K562 (cell line): Measurements from ENCODE around the gene PRPSAP1. TPM values are rescaled to one million over a fixed set of nuclear protein-coding genes. Genes with fewer than 3 reads are reported as not detected.
A peak's percentile ranks its signal among the peaks of the same experiment; 100 is the strongest.

Source experiments
- MED1 ChIP-seq: sonication (generic); formaldehyde crosslinking; IDR thresholded peaks from 2 replicates; pipeline ENCODE4 v1.8.1; 2023; ENCODE audit warnings: missing genetic modification reagents, borderline replicate concordance
- MEIS2 ChIP-seq: fragments of 450-650 bp; IDR thresholded peaks from 2 replicates; pipeline ENCODE4 v1.6.1; 2014; ENCODE audit warnings: mild to moderate bottlenecking; ENCODE audit not compliant: partially characterized antibody
- MTA1 ChIP-seq: fragments of 450-650 bp; IDR thresholded peaks from 2 replicates; pipeline ENCODE4 v1.6.1; 2017; ENCODE audit warnings: borderline replicate concordance
- NELFE ChIP-seq: IDR thresholded peaks from 2 replicates; pipeline ENCODE4 v1.6.1; 2011; ENCODE audit warnings: mild to moderate bottlenecking; ENCODE audit not compliant: insufficient read depth, insufficient read length
- RBM25 ChIP-seq: fragments of 200-400 bp; formaldehyde crosslinking; IDR thresholded peaks from 2 replicates; pipeline ENCODE4 v1.6.1; 2018; ENCODE audit warnings: low read length, low read depth, moderate library complexity; ENCODE audit not compliant: severe bottlenecking
- RBM39 ChIP-seq: fragments of 200-400 bp; formaldehyde crosslinking; optimal IDR thresholded peaks from 2 replicates; pipeline ENCODE3; 2018; ENCODE audit warnings: low read depth, low read length
- RFX5 ChIP-seq: IDR thresholded peaks from 2 replicates; pipeline ENCODE4 v1.6.1; 2011; ENCODE audit warnings: low read depth, mild to moderate bottlenecking, improper control_type of control experiment, low read length
- RREB1 ChIP-seq: fragments of 250-450 bp; sonication (Bioruptor Pico); IDR thresholded peaks from 2 replicates; pipeline ENCODE4 v1.4.0; 2020
- SREBF2 ChIP-seq: sonication (generic); formaldehyde crosslinking; IDR thresholded peaks from 2 replicates; pipeline ENCODE4 v1.4.0; 2020; ENCODE audit warnings: mild to moderate bottlenecking, missing genetic modification reagents
- STAG1 ChIP-seq: sonication (generic); formaldehyde crosslinking; IDR thresholded peaks from 2 replicates; pipeline ENCODE4 v1.5.0; 2020; ENCODE audit warnings: missing genetic modification reagents, borderline replicate concordance
- TEAD2 ChIP-seq: fragments of 450-650 bp; IDR thresholded peaks from 2 replicates; pipeline ENCODE4 v1.6.1; 2016; ENCODE audit warnings: missing genetic modification characterization, control low read depth, missing compliant biosample characterization
- TOE1 ChIP-seq, 2 experiments: fragments of 450-650 bp in 1 of 2; sonication (generic) in 1 of 2; formaldehyde crosslinking in 1 of 2; IDR thresholded peaks; 2 replicates each; pipeline versions ENCODE4 v1.7.1 to v1.8.0; 2016 to 2022; ENCODE audit warnings: borderline replicate concordance in 2 of 2, mild to moderate bottlenecking in 2 of 2, antibody characterized with exemption in 1 of 2, inconsistent platforms in 1 of 2, low read depth in 1 of 2, missing genetic modification reagents in 1 of 2, moderate library complexity in 1 of 2
- TRIM28 ChIP-seq: fragments of 450-650 bp; IDR thresholded peaks from 2 replicates; pipeline ENCODE4 v1.6.1; 2017
- U2AF2 ChIP-seq: fragments of 200-400 bp; formaldehyde crosslinking; optimal IDR thresholded peaks from 2 replicates; pipeline ENCODE3; 2017; ENCODE audit warnings: low read depth, mild to moderate bottlenecking, low read length
- ZBTB1 ChIP-seq: sonication (generic); formaldehyde crosslinking; IDR thresholded peaks from 2 replicates; pipeline ENCODE4 v1.8.1; 2023; ENCODE audit warnings: missing genetic modification reagents, low read depth, mild to moderate bottlenecking, borderline replicate concordance
- ZBTB5 ChIP-seq: fragments of 450-650 bp; IDR thresholded peaks from 2 replicates; pipeline ENCODE4 v1.6.1; 2017; ENCODE audit warnings: antibody characterized with exemption
- ZNF140 ChIP-seq: fragments of 250-450 bp; sonication (Bioruptor Pico); IDR thresholded peaks from 2 replicates; pipeline ENCODE4 v1.8.0; 2021; ENCODE audit warnings: moderate library complexity, mild to moderate bottlenecking, inconsistent platforms
- ZNF143 ChIP-seq: sonication (generic); formaldehyde crosslinking; IDR thresholded peaks from 2 replicates; pipeline ENCODE4 v1.9.0; 2022; ENCODE audit warnings: mild to moderate bottlenecking, missing genetic modification reagents
- ZNF165 ChIP-seq: fragments of 250-450 bp; sonication (Bioruptor Pico); IDR thresholded peaks from 2 replicates; pipeline ENCODE4 v1.4.0; 2020; ENCODE audit warnings: borderline replicate concordance
- ZNF584 ChIP-seq: fragments of 200-800 bp; sonication (Bioruptor generic); IDR thresholded peaks from 2 replicates; pipeline ENCODE4 v1.6.1; 2016; ENCODE audit warnings: low read depth, mild to moderate bottlenecking, missing genetic modification characterization, missing compliant biosample characterization
- ZNF77 ChIP-seq: fragments of 250-450 bp; sonication (Bioruptor Pico); IDR thresholded peaks from 2 replicates; pipeline ENCODE4 v1.5.0; 2020
- polyA plus RNA-seq, 8 experiments: library from polyadenylated mRNA; depleted of rRNA in 4 of 8; stranded (reverse) in 5 of 8; unstranded in 3 of 8; fragments of >200 nt; fragmentation: Nextera tagmentation in 2 of 8; fragmentation: Illumina TruSeq in 1 of 8; extraction: Ambion mirVana in 2 of 8; extraction: Trizol in 1 of 8; gene quantifications; 2 replicates each; pipeline versions ENCODE4 v1.2.1 to v1.2.3, GENCODE V29; 2011 to 2014; ENCODE audit warnings: inconsistent platforms in 1 of 8, missing spikeins in 1 of 8
- total RNA-seq, 7 experiments: library from RNA; depleted of rRNA in 6 of 7; stranded (reverse); fragments of >200 nt in 6 of 7; fragmentation: Illumina TruSeq in 2 of 7; extraction: Trizol in 2 of 7; gene quantifications; 2 replicates each; pipeline versions ENCODE4 v1.2.1 to v1.2.3, GENCODE V29; 2011 to 2021; ENCODE audit warnings: low replicate concordance in 1 of 7

The PRPSAP1 gene
- total and polyA plus RNA-seq, 9 of the 15 experiments (the other 6 are each of a cell fraction or from before 2014, with no cell fraction given): 21.9 to 77.1 (median 40.8) TPM

GRCh38 chr17:76385892-76386786 lies 32.4 kb upstream of the PRPSAP1 start (continued):
- TF ChIP-seq RREB1 (CRISPR knock-in tag) (no peak), MTA1 (0 out of 2 replicates have a peak, but pooled peaks have one; percentile 34), ZBTB5 (no peak), TEAD2 (tag) (no peak), ZBTB1 (peak; percentile 80), TOE1 (IDR thresholded peaks at IDR 0.05; ENCODE audit: borderline replicate concordance) (peak; percentile 41; the same call in 1 of the 2 replicates), TOE1 (CRISPR knock-in tag; IDR thresholded peaks at IDR 0.05; ENCODE audit: borderline replicate concordance, low read depth) (no peak; the same call in 1 of the 2 replicates), RFX5 (no peak), SREBF2 (CRISPR knock-in tag) (no peak), RBM39 (no peak), ZNF143 (CRISPR knock-in tag) (no peak), STAG1 (peak; percentile 70), MED1 (CRISPR knock-in tag) (no peak), NELFE (no peak), ZNF165 (CRISPR knock-in tag) (no peak), ZNF77 (no peak), U2AF2 (no peak), MEIS2 (no peak), ZNF584 (no peak), TRIM28 (no peak), ZNF140 (CRISPR knock-in tag) (no peak), RBM25 (no peak)
